ENCODE results near the gene C10orf71. TPM values are rescaled to one million over a fixed set of nuclear protein-coding genes. Genes with fewer than 3 reads are reported as not detected.

Gene C10orf71
- total RNA-seq, 1 experiment from 2014 or later = not detected

GRCh38 chr10:49265885-49266284, 33.1 kb upstream of the C10orf71 start:
- no TSS peak for BruUV-seq (replicated peaks)
- no peaks in the 10 kb centered on the region for H3K4me1 ChIP-seq (ENCODE audit: insufficient read depth, low read length, poor library complexity, severe bottlenecking)
- no peak overlapping the region for H3K4me3 ChIP-seq (ENCODE audit: low read depth, low read length, poor library complexity, severe bottlenecking)
- DNase-seq (ENCODE audit: low spot score) = no peak
- no peak for TF ChIP-seq CTCF (conservative IDR thresholded peaks at IDR 0.05; ENCODE audit: low read depth, low read length)
- ChIA-PET POLR2A (ENCODE audit: low non-redundant PET) (no interaction called here), CTCF (no interaction called here)
- H3K36me3 ChIP-seq (ENCODE audit: insufficient read depth, low read length, poor library complexity, severe bottlenecking) = no peaks in the 10 kb centered on the region
- intact Hi-C loops (cut with micrococcal nuclease; ENCODE audit: unreplicated experiment) = no loop called here
- no peak overlapping the region for H3K27ac ChIP-seq (ENCODE audit: low read depth, low read length, poor library complexity, severe bottlenecking)
- no peaks in the 10 kb centered on the region for H3K27me3 ChIP-seq (replicated peaks; ENCODE audit: insufficient read depth, low read depth, low read length, poor library complexity)
- H3K9me3 ChIP-seq (ENCODE audit: low read depth, low read length, poor library complexity, severe bottlenecking) = peaks cover 6% of the 10 kb centered on the region

GRCh38 chr10:49268185-49268584, 30.8 kb upstream of the C10orf71 start:
- intact Hi-C loops (cut with micrococcal nuclease; ENCODE audit: unreplicated experiment) = no loop called here
- no TSS peak for BruUV-seq (replicated peaks)
- no peaks in the 10 kb centered on the region for H3K4me1 ChIP-seq (ENCODE audit: insufficient read depth, low read length, poor library complexity, severe bottlenecking)
- H3K27me3 ChIP-seq (replicated peaks; ENCODE audit: insufficient read depth, low read depth, low read length, poor library complexity) = no peaks in the 10 kb centered on the region
- H3K36me3 ChIP-seq (ENCODE audit: insufficient read depth, low read length, poor library complexity, severe bottlenecking) = no peaks in the 10 kb centered on the region
- no peak for DNase-seq (ENCODE audit: low spot score)
- H3K4me3 ChIP-seq (ENCODE audit: low read depth, low read length, poor library complexity, severe bottlenecking) = no peak overlapping the region
- peaks cover 6% of the 10 kb centered on the region for H3K9me3 ChIP-seq (ENCODE audit: low read depth, low read length, poor library complexity, severe bottlenecking)
- no peak for TF ChIP-seq EZH2 (IDR thresholded peaks at IDR 0.05; ENCODE audit: borderline replicate concordance, low read depth, low read length, poor library complexity, severe bottlenecking)
- no peak for TF ChIP-seq CTCF (conservative IDR thresholded peaks at IDR 0.05; ENCODE audit: low read depth, low read length)
- POLR2A ChIA-PET (ENCODE audit: low non-redundant PET) = no interaction called here
- H3K27ac ChIP-seq (ENCODE audit: low read depth, low read length, poor library complexity, severe bottlenecking) = no peak overlapping the region
- CTCF ChIA-PET = no interaction called here

- H3K36me3 ChIP-seq (ENCODE audit: insufficient read depth, low read length, poor library complexity, severe bottlenecking) = no peaks in the 10 kb centered on the region
- H3K27ac ChIP-seq (ENCODE audit: low read depth, low read length, poor library complexity, severe bottlenecking) = no peak overlapping the region
- no peaks in the 10 kb centered on the region for H3K4me1 ChIP-seq (ENCODE audit: insufficient read depth, low read length, poor library complexity, severe bottlenecking)
- H3K9me3 ChIP-seq (ENCODE audit: low read depth, low read length, poor library complexity, severe bottlenecking) = peaks cover 6% of the 10 kb centered on the region
- TF ChIP-seq EZH2 (IDR thresholded peaks at IDR 0.05; ENCODE audit: borderline replicate concordance, low read depth, low read length, poor library complexity, severe bottlenecking) (no peak), CTCF (conservative IDR thresholded peaks at IDR 0.05; ENCODE audit: low read depth, low read length) (no peak)
- H3K27me3 ChIP-seq (replicated peaks; ENCODE audit: insufficient read depth, low read depth, low read length, poor library complexity) = peaks cover under 1% of the 10 kb centered on the region
- no peak for DNase-seq (ENCODE audit: low spot score)
- ChIA-PET CTCF (no interaction called here), POLR2A (ENCODE audit: low non-redundant PET) (no interaction called here)
- no peak overlapping the region for H3K4me3 ChIP-seq (ENCODE audit: low read depth, low read length, poor library complexity, severe bottlenecking)
- no TSS peak for BruUV-seq (replicated peaks)
- intact Hi-C loops (cut with micrococcal nuclease; ENCODE audit: unreplicated experiment) = no loop called here
These were observed 29.4 kb upstream of the C10orf71 start for GRCh38 chr10:49269523-49269922.
